GM18858 (cell line): ENCODE measurements around the gene RPL9.
"Not testable (repeated sequence)": the region's sequence is repeated elsewhere in the genome, so short reads cannot be mapped to it uniquely, and the experiment has no call there.

Experiments
- ATAC-seq: cut with Tn5 transposase; IDR thresholded peaks from one replicate; pipeline ENCODE4 v1.9.1; 2021; ENCODE audit not compliant: unreplicated experiment

The RPL9 gene

GRCh38 chr4:39427520-39428114 is 31.1 kb downstream of the RPL9 start:
- no peak for ATAC-seq

GRCh38 chr4:39426728-39427127 is 32.0 kb downstream of the RPL9 start:
- no peak for ATAC-seq

- not testable (repeated sequence) for ATAC-seq
These were observed 33.4 kb downstream of the RPL9 start for GRCh38 chr4:39425297-39425696.

GRCh38 chr4:39422247-39422646 is 36.5 kb downstream of the RPL9 start:
- ATAC-seq, result no peak

- ATAC-seq, result no peak
These were observed 42.9 kb downstream of the RPL9 start for GRCh38 chr4:39415678-39416283.

GRCh38 chr4:39411561-39411960 is 47.2 kb downstream of the RPL9 start:
- ATAC-seq, result not testable (repeated sequence)

GRCh38 chr4:39410415-39410814 is 48.3 kb downstream of the RPL9 start:
- ATAC-seq, result no peak

GRCh38 chr4:39407584-39407885 is 51.2 kb downstream of the RPL9 start:
- ATAC-seq, result no peak

- ATAC-seq, result no peak
These were observed 51.7 kb downstream of the RPL9 start, which contains the start of gene KLB for GRCh38 chr4:39406763-39407583. KLB (plus strand) TSS chr4:39406930; CDS start chr4:39406950, 20 bp downstream.
